ENCODE measurements around the gene IFNA17. TPM values are rescaled to one million over a fixed set of nuclear protein-coding genes. Genes with fewer than 3 reads are reported as not detected.
"Not testable (repeated sequence)": the region's sequence is repeated elsewhere in the genome, so short reads cannot be mapped to it uniquely, and the experiment has no call there.

Gene IFNA17
- total RNA-seq, 1 donor, result not detected

GRCh38 chr9:21194867-21195776 lies 32.9 kb downstream of the IFNA17 start:
- not testable (repeated sequence) for H3K4me3 ChIP-seq (ENCODE audit: low read depth, low read length)

GRCh38 chr9:21187487-21187886 lies 40.5 kb downstream of the IFNA17 start, which contains the start of gene IFNA4:
IFNA4 (minus strand) TSS chr9:21187587; CDS start chr9:21187531, 56 bp downstream.
- DNase-seq (ENCODE audit: low read depth); H3K4me3 ChIP-seq (ENCODE audit: low read depth, low read length): not testable (repeated sequence)

More at GRCh38 chr9:21194867-21195776, 32.9 kb downstream of the IFNA17 start:
- TF ChIP-seq CTCF (IDR thresholded peaks at IDR 0.05; ENCODE audit: insufficient read depth, low read depth, low read length), result peak; percentile 50
- peak; percentile 3 for DNase-seq (ENCODE audit: low read depth)

- peak; percentile 56 for TF ChIP-seq CTCF (IDR thresholded peaks at IDR 0.05; ENCODE audit: insufficient read depth, low read depth, low read length)
- H3K4me3 ChIP-seq (ENCODE audit: low read depth, low read length), result not testable (repeated sequence)
- DNase-seq (ENCODE audit: low read depth), result peak; percentile 7
Observed at GRCh38 chr9:21182810-21183736, 44.9 kb downstream of the IFNA17 start.

Other genes starting within 250 kb of the IFNA17 start
- gene HACD4, start 196.6 kb downstream of the IFNA17 start, total RNA-seq, result 10.0 and 22.0 TPM in 2 replicates
- not detected in 2 replicates for gene IFNB1, start 150.3 kb downstream of the IFNA17 start, total RNA-seq
- not detected in 2 replicates for gene IFNW1, start 86.4 kb downstream of the IFNA17 start, total RNA-seq
- gene IFNA21, start 61.6 kb downstream of the IFNA17 start, total RNA-seq, result not detected in 2 replicates
- gene IFNA4, start 40.6 kb downstream of the IFNA17 start, total RNA-seq, result not detected in 2 replicates
- not detected in 2 replicates for gene IFNA7, start 26.0 kb downstream of the IFNA17 start, total RNA-seq
- gene IFNA10, start 21.1 kb downstream of the IFNA17 start, total RNA-seq, result not detected in 2 replicates
- not detected in 2 replicates for gene IFNA16, start 10.9 kb downstream of the IFNA17 start, total RNA-seq
- not detected in 2 replicates for gene IFNA14, start 11.8 kb upstream of the IFNA17 start, total RNA-seq
- gene IFNA5, start 77.1 kb upstream of the IFNA17 start, total RNA-seq, result under 0.01 TPM in 1 of 2 replicates, not detected in the other
- gene KLHL9, start 107.2 kb upstream of the IFNA17 start, total RNA-seq, result 34.8 and 57.9 TPM in 2 replicates
- not detected in 2 replicates for gene IFNA6, start 122.7 kb upstream of the IFNA17 start, total RNA-seq
- gene IFNA13, start 139.8 kb upstream of the IFNA17 start, total RNA-seq, result not detected in 2 replicates
- gene IFNA2, start 157.2 kb upstream of the IFNA17 start, total RNA-seq, result not detected in 2 replicates
- gene IFNA8, start 180.9 kb upstream of the IFNA17 start, total RNA-seq, result not detected in 2 replicates
- not detected in 2 replicates for gene IFNA1, start 212.2 kb upstream of the IFNA17 start, total RNA-seq